ENCODE measurements around the gene GLRX5. TPM values are rescaled to one million over a fixed set of nuclear protein-coding genes. Genes with fewer than 3 reads are reported as not detected.
A peak's percentile ranks its signal among the peaks of the same experiment; 100 is the strongest.

The GLRX5 gene
- polyA plus RNA-seq (2011; rRNA removed): 15.3 and 23.6 TPM in 2 replicates
- 6.2 and 6.5 TPM in 2 replicates for polyA minus RNA-seq (2011; rRNA and poly(A)+ RNA removed)

GRCh38 chr14:95534299-95535225, at the start of gene GLRX5:
TSS of gene GLRX5 (plus strand) at chr14:95535050. CDS start at chr14:95535090, 40 bp downstream.
- Histone ChIP-seq H3K36me3 (ENCODE audit: control insufficient read depth, insufficient read depth, low read length) (no peaks in the 10 kb centered on the region), H3K27me3 (ENCODE audit: control insufficient read depth, insufficient read depth, low read length) (no peaks in the 10 kb centered on the region), H3K4me3 (ENCODE audit: low read depth, low read length) (peak within 1 kb of the TSS; percentile 89)
- no peak for TF ChIP-seq CTCF (IDR thresholded peaks at IDR 0.05; ENCODE audit: insufficient read depth, low read depth, low read length)
- peak; percentile 100 for DNase-seq (ENCODE audit: low read depth)
- CTCF ChIA-PET: interaction anchor here (1.0 to 5.4 kb wide), 6 partner anchors 8 to 102 kb away, joined by 3 to 33 read pairs (median 4); no protein-coding TSS in a partner anchor
- POLR2A ChIA-PET: interaction anchor here (0.7 kb wide), 1 partner anchor 618 kb away, joined by 4 read pairs; no protein-coding TSS in a partner anchor

- ChIA-PET POLR2A (no interaction called here), CTCF (interaction anchor here (1.0 kb wide), 1 partner anchor 42 kb away, joined by 3 read pairs; no protein-coding TSS in a partner anchor)
- H3K36me3 ChIP-seq (ENCODE audit: control insufficient read depth, insufficient read depth, low read length): no peaks in the 10 kb centered on the region
- TF ChIP-seq CTCF (IDR thresholded peaks at IDR 0.05; ENCODE audit: insufficient read depth, low read depth, low read length): no peak
- no peak overlapping the region for H3K4me3 ChIP-seq (ENCODE audit: low read depth, low read length)
- no peaks in the 10 kb centered on the region for H3K27me3 ChIP-seq (ENCODE audit: control insufficient read depth, insufficient read depth, low read length)
- DNase-seq (ENCODE audit: low read depth): no peak
Observed at GRCh38 chr14:95485222-95485819, 49.5 kb upstream of the GLRX5 start.

- TF ChIP-seq CTCF (IDR thresholded peaks at IDR 0.05; ENCODE audit: insufficient read depth, low read depth, low read length): no peak
- ChIA-PET POLR2A (no interaction called here), CTCF (interaction anchor here (0.5 to 1.3 kb wide), 2 partner anchors 9 to 553 kb away, joined by 3 to 5 read pairs; no protein-coding TSS in a partner anchor)
- no peak for DNase-seq (ENCODE audit: low read depth)
- Histone ChIP-seq H3K36me3 (ENCODE audit: control insufficient read depth, insufficient read depth, low read length) (no peaks in the 10 kb centered on the region), H3K4me3 (ENCODE audit: low read depth, low read length) (no peak overlapping the region), H3K27me3 (ENCODE audit: control insufficient read depth, insufficient read depth, low read length) (no peaks in the 10 kb centered on the region)
Observed at GRCh38 chr14:95486875-95487668, 47.8 kb upstream of the GLRX5 start.

GRCh38 chr14:95487669-95488084, 47.2 kb upstream of the GLRX5 start:
- DNase-seq (ENCODE audit: low read depth): no peak
- POLR2A ChIA-PET: no interaction called here
- no peak for TF ChIP-seq CTCF (IDR thresholded peaks at IDR 0.05; ENCODE audit: insufficient read depth, low read depth, low read length)
- Histone ChIP-seq H3K4me3 (ENCODE audit: low read depth, low read length) (no peak overlapping the region), H3K27me3 (ENCODE audit: control insufficient read depth, insufficient read depth, low read length) (no peaks in the 10 kb centered on the region), H3K36me3 (ENCODE audit: control insufficient read depth, insufficient read depth, low read length) (no peaks in the 10 kb centered on the region)
- CTCF ChIA-PET: interaction anchor here (1.3 kb wide), 1 partner anchor 10 kb away, joined by 3 read pairs; no protein-coding TSS in a partner anchor
